Endothelial cell of umbilical vein (primary cell): Measurements from ENCODE around the gene STRIP2.

Experiments
- POLR2A ChIP-seq: IDR thresholded peaks from 2 replicates; pipeline ENCODE4 v1.6.1; 2012; ENCODE audit warnings: low read depth, mild to moderate bottlenecking, control low read depth, low read length
- POLR2AphosphoS5 ChIP-seq: IDR thresholded peaks from 2 replicates; pipeline ENCODE4 v1.6.1; 2012; ENCODE audit warnings: low read depth, mild to moderate bottlenecking, control low read depth, low read length, moderate library complexity; ENCODE audit not compliant: insufficient read depth
- TF ChIP-seq, protein P1 (sequence below), 2 donors: IDR thresholded peaks; 1 replicate in 1 of 2; 2 replicates in 1 of 2; pipeline ENCODE4 v1.5.1; 2011; ENCODE audit warnings: low read length in 2 of 2, mild to moderate bottlenecking in 2 of 2, moderate library complexity in 2 of 2, control low read depth in 1 of 2, inconsistent platforms in 1 of 2, low read depth in 1 of 2; ENCODE audit not compliant: insufficient read depth in 1 of 2; ENCODE audit errors: extremely low read depth in 1 of 2

DNA sequence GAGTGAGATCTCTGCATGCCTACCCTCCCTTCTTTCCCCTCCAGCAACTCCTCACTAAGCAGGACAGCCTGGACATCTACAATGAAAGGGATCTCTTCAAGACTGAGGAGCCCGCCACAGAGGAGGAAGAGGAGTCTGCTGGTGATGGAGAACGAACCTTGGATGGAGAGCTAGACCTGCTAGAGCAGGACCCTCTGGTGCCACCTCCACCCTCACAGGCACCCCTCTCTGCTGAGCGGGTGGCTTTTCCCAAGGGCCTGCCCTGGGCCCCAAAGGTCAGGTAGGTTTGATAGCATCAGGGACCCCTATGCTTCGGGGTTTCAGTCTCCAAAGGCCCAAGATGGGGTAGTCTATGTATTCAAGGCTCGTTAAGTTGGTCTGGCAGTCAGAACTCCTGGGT lies 23.9 kb downstream of the STRIP2 start:
- TF ChIP-seq, protein P1, sequence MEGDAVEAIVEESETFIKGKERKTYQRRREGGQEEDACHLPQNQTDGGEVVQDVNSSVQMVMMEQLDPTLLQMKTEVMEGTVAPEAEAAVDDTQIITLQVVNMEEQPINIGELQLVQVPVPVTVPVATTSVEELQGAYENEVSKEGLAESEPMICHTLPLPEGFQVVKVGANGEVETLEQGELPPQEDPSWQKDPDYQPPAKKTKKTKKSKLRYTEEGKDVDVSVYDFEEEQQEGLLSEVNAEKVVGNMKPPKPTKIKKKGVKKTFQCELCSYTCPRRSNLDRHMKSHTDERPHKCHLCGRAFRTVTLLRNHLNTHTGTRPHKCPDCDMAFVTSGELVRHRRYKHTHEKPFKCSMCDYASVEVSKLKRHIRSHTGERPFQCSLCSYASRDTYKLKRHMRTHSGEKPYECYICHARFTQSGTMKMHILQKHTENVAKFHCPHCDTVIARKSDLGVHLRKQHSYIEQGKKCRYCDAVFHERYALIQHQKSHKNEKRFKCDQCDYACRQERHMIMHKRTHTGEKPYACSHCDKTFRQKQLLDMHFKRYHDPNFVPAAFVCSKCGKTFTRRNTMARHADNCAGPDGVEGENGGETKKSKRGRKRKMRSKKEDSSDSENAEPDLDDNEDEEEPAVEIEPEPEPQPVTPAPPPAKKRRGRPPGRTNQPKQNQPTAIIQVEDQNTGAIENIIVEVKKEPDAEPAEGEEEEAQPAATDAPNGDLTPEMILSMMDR (IDR thresholded peaks at IDR 0.05; ENCODE audit: extremely low read depth in 1 of 2, insufficient read depth in 1 of 2, low read depth in 1 of 2, low read length in 2 of 2): no peak
- TF ChIP-seq POLR2A (no peak), POLR2AphosphoS5 (no peak)
